Measurements from ENCODE around the gene MRRF.

MRRF gene

GRCh38 chr9:122261469-122261881, 3.2 kb upstream of the MRRF start:
- peak; percentile 68 for DNase-seq (ENCODE audit: low read depth, low spot score)
- in situ Hi-C loops (cut with HindIII; ENCODE audit: low sequenced_read_pairs) = no loop called here

GRCh38 chr9:122262073-122262472, 2.6 kb upstream of the MRRF start:
- in situ Hi-C loops (cut with HindIII; ENCODE audit: low sequenced_read_pairs) = no loop called here
- no peak for TF ChIP-seq CTCF (IDR thresholded peaks at IDR 0.05; ENCODE audit: low read depth, low read length)
- no peak for DNase-seq (ENCODE audit: low read depth, low spot score)
- H3K4me3 ChIP-seq (ENCODE audit: low read depth, low read length) = no peak overlapping the region

More at GRCh38 chr9:122261469-122261881, 3.2 kb upstream of the MRRF start:
- no peak for TF ChIP-seq CTCF (IDR thresholded peaks at IDR 0.05; ENCODE audit: low read depth, low read length)
- no peak overlapping the region for H3K4me3 ChIP-seq (ENCODE audit: low read depth, low read length)

- no peak for DNase-seq (ENCODE audit: low read depth, low spot score)
- TF ChIP-seq CTCF (IDR thresholded peaks at IDR 0.05; ENCODE audit: low read depth, low read length) = no peak
- in situ Hi-C loops (cut with HindIII; ENCODE audit: low sequenced_read_pairs) = no loop called here
- H3K4me3 ChIP-seq (ENCODE audit: low read depth, low read length) = peak overlapping the region; percentile 67
Observed at GRCh38 chr9:122263699-122264349, 858 bp upstream of the MRRF start.

GRCh38 chr9:122265149-122265915, 650 bp downstream of the MRRF start:
- peak; percentile 14 for DNase-seq (ENCODE audit: low read depth, low spot score)
- no peak for TF ChIP-seq CTCF (IDR thresholded peaks at IDR 0.05; ENCODE audit: low read depth, low read length)
- in situ Hi-C loops (cut with HindIII; ENCODE audit: low sequenced_read_pairs) = no loop called here
- peak overlapping the region; percentile 67 for H3K4me3 ChIP-seq (ENCODE audit: low read depth, low read length)

- in situ Hi-C loops (cut with HindIII; ENCODE audit: low sequenced_read_pairs) = no loop called here
- no peak overlapping the region for H3K4me3 ChIP-seq (ENCODE audit: low read depth, low read length)
- no peak for DNase-seq (ENCODE audit: low read depth, low spot score)
- TF ChIP-seq CTCF (IDR thresholded peaks at IDR 0.05; ENCODE audit: low read depth, low read length) = no peak
Observed at GRCh38 chr9:122268041-122268814, 3.5 kb downstream of the MRRF start.

GRCh38 chr9:122274055-122274454, 9.4 kb downstream of the MRRF start:
- no peak for TF ChIP-seq CTCF (IDR thresholded peaks at IDR 0.05; ENCODE audit: low read depth, low read length)
- H3K4me3 ChIP-seq (ENCODE audit: low read depth, low read length) = no peak overlapping the region
- in situ Hi-C loops (cut with HindIII; ENCODE audit: low sequenced_read_pairs) = no loop called here
- no peak for DNase-seq (ENCODE audit: low read depth, low spot score)
